Activated gamma-delta T cell treated with Interleukin-2 at 50 U/mL for 16 hours (primary cell): ENCODE results near the gene MS4A12.
"Not testable (repeated sequence)": the region's sequence is repeated elsewhere in the genome, so short reads cannot be mapped to it uniquely, and the experiment has no call there.

Experiments used
- DNase-seq: peaks from one replicate; pipeline ENCODE4 v3.0.0-alpha.2; 2020

The MS4A12 gene

GRCh38 chr11:60492488-60493009 lies at the start of gene MS4A12:
Gene MS4A12, plus strand, starts transcription at chr11:60492778. Its CDS starts 4,541 bp downstream, at chr11:60497319.
- no peak for DNase-seq

- no peak for DNase-seq
Observed at GRCh38 chr11:60447070-60447469, 45.5 kb upstream of the MS4A12 start.

GRCh38 chr11:60447846-60448245 lies 44.7 kb upstream of the MS4A12 start:
- DNase-seq = no peak

- not testable (repeated sequence) for DNase-seq
Observed at GRCh38 chr11:60451185-60451584, 41.4 kb upstream of the MS4A12 start.

- no peak for DNase-seq
Observed at GRCh38 chr11:60454212-60454611, 38.4 kb upstream of the MS4A12 start.

- no peak for DNase-seq
Observed at GRCh38 chr11:60455531-60456042, 37.0 kb upstream of the MS4A12 start, which contains the start of gene MS4A1. Gene MS4A1, plus strand, starts transcription at chr11:60455847. Its CDS starts 6,528 bp downstream, at chr11:60462375.

GRCh38 chr11:60457576-60457975 lies 35.0 kb upstream of the MS4A12 start:
- no peak for DNase-seq

GRCh38 chr11:60459345-60459744 lies 33.2 kb upstream of the MS4A12 start:
- no peak for DNase-seq

GRCh38 chr11:60468829-60469228 lies 23.7 kb upstream of the MS4A12 start:
- no peak for DNase-seq

GRCh38 chr11:60469723-60470122 lies 22.9 kb upstream of the MS4A12 start:
- no peak for DNase-seq

GRCh38 chr11:60477035-60477445 lies 15.5 kb upstream of the MS4A12 start:
- DNase-seq = no peak

- no peak for DNase-seq
Observed at GRCh38 chr11:60482361-60482760, 10.2 kb upstream of the MS4A12 start.

- no peak for DNase-seq
Observed at GRCh38 chr11:60485987-60486386, 6.6 kb upstream of the MS4A12 start.

GRCh38 chr11:60493454-60493853 lies 876 bp downstream of the MS4A12 start:
- DNase-seq = no peak

GRCh38 chr11:60498399-60498798 lies 5.8 kb downstream of the MS4A12 start:
- DNase-seq = no peak

- no peak for DNase-seq
Observed at GRCh38 chr11:60498853-60499252, 6.3 kb downstream of the MS4A12 start.

GRCh38 chr11:60500276-60500910 lies 7.8 kb downstream of the MS4A12 start:
- DNase-seq = no peak

GRCh38 chr11:60502221-60502775 lies 9.7 kb downstream of the MS4A12 start:
- DNase-seq = no peak

GRCh38 chr11:60504219-60504905 lies 11.8 kb downstream of the MS4A12 start:
- DNase-seq = no peak

GRCh38 chr11:60509609-60510008 lies 17.0 kb downstream of the MS4A12 start:
- not testable (repeated sequence) for DNase-seq

- DNase-seq = not testable (repeated sequence)
Observed at GRCh38 chr11:60510209-60510608, 17.6 kb downstream of the MS4A12 start.

- DNase-seq = no peak
Observed at GRCh38 chr11:60511393-60511792, 18.8 kb downstream of the MS4A12 start.

GRCh38 chr11:60512651-60513225 lies 20.2 kb downstream of the MS4A12 start:
- DNase-seq = no peak
